OCI-LY1 (cell line): ENCODE measurements around the gene UBE2D3.

ENCODE experiments used
- H2AFZ ChIP-seq: fragments of 200-600 bp; sonication (generic), shearing (Covaris generic); 2 replicates; pipeline ENCODE4 v1.6.0; 2014; ENCODE audit warnings: antibody characterized with exemption, mild to moderate bottlenecking, low read length
- H3F3A ChIP-seq: fragments of 200-600 bp; sonication (generic), shearing (Covaris generic); 2 replicates; pipeline ENCODE4 v1.6.0; 2014; ENCODE audit warnings: mild to moderate bottlenecking, antibody characterized with exemption, low read length, moderate library complexity; ENCODE audit not compliant: insufficient read depth
- H3K27ac ChIP-seq: fragments of 200-600 bp; sonication (generic); 2 replicates; pipeline ENCODE4 v1.5.1; 2014; ENCODE audit warnings: low read length, mixed run types, mild to moderate bottlenecking, low read depth; ENCODE audit not compliant: poor library complexity, severe bottlenecking
- H3K27me3 ChIP-seq: fragments of 200-600 bp; sonication (generic); 2 replicates; pipeline ENCODE4 v1.6.0; 2014; ENCODE audit warnings: antibody characterized with exemption, mild to moderate bottlenecking, low read length, moderate library complexity; ENCODE audit not compliant: insufficient read depth
- H3K36me3 ChIP-seq: fragments of 200-600 bp; sonication (generic); 2 replicates; pipeline ENCODE4 v1.6.1; 2014; ENCODE audit warnings: mild to moderate bottlenecking, antibody characterized with exemption, low read length, moderate library complexity, mixed read lengths; ENCODE audit not compliant: insufficient read depth
- H3K4me1 ChIP-seq: fragments of 200-600 bp; sonication (generic); 2 replicates; pipeline ENCODE4 v1.5.1; 2014; ENCODE audit warnings: mild to moderate bottlenecking, low read length, moderate library complexity; ENCODE audit not compliant: insufficient read depth, severe bottlenecking
- H3K4me2 ChIP-seq: fragments of 200-600 bp; sonication (generic), shearing (Covaris generic); 2 replicates; pipeline ENCODE4 v1.6.1; 2014; ENCODE audit warnings: low read length
- H3K4me3 ChIP-seq: fragments of 200-600 bp; sonication (generic); 2 replicates; pipeline ENCODE4 v1.5.1; 2014; ENCODE audit warnings: low read length, low read depth, mild to moderate bottlenecking, mixed read lengths; ENCODE audit not compliant: poor library complexity, severe bottlenecking
- H3K79me2 ChIP-seq: fragments of 200-600 bp; shearing (Covaris generic); 2 replicates; pipeline ENCODE4 v1.6.1; 2016; ENCODE audit warnings: mixed run types, low read length, mixed read lengths; ENCODE audit not compliant: insufficient read depth
- H3K9ac ChIP-seq: fragments of 200-600 bp; sonication (generic), shearing (Covaris generic); 2 replicates; pipeline ENCODE4 v1.6.1; 2014; ENCODE audit warnings: mild to moderate bottlenecking, low read length, mixed read lengths
- H3K9me2 ChIP-seq: fragments of 200-600 bp; sonication (generic), shearing (Covaris generic); 2 replicates; pipeline ENCODE4 v1.6.1; 2014; ENCODE audit warnings: low read depth, mild to moderate bottlenecking, low read length, mixed read lengths
- H3K9me3 ChIP-seq: fragments of 200-600 bp; shearing (Covaris generic); 2 replicates; pipeline ENCODE4 v1.6.1; 2014; ENCODE audit warnings: low read length, mixed read lengths
- H4K20me1 ChIP-seq: fragments of 200-600 bp; sonication (generic), shearing (Covaris generic); 2 replicates; pipeline ENCODE4 v1.6.0; 2016; ENCODE audit warnings: mild to moderate bottlenecking, low read length; ENCODE audit not compliant: insufficient read depth
- EZH2 ChIP-seq: fragments of 200-600 bp; sonication (generic), shearing (Covaris generic); IDR thresholded peaks from 2 replicates; pipeline ENCODE4 v1.8.0; 2017; ENCODE audit warnings: borderline replicate concordance, mixed run types, mild to moderate bottlenecking, antibody characterized with exemption, low read length, moderate library complexity, mixed read lengths
- TF ChIP-seq, protein P1 (sequence below): fragments of 200-600 bp; sonication (generic), shearing (Covaris generic); IDR thresholded peaks from 2 replicates; pipeline ENCODE4 v1.5.1; 2017; ENCODE audit warnings: mild to moderate bottlenecking, antibody characterized with exemption, low read length, moderate library complexity, mixed read lengths

Gene UBE2D3

GRCh38 chr4:102815981-102816380 lies 11.4 kb downstream of the UBE2D3 start:
- Histone ChIP-seq H3K79me2 (peaks cover 100% of the 10 kb centered on the region), H2AFZ (no peak overlapping the region), H3K9me2 (no peaks in the 10 kb centered on the region), H3K9ac (no peak overlapping the region), H3K27ac (no peak overlapping the region), H3K9me3 (no peaks in the 10 kb centered on the region), H3K4me1 (peaks cover 62% of the 10 kb centered on the region), H3F3A (no peaks in the 10 kb centered on the region), H3K27me3 (no peaks in the 10 kb centered on the region), H3K36me3 (peaks cover 93% of the 10 kb centered on the region), H4K20me1 (peaks cover 18% of the 10 kb centered on the region), H3K4me2 (peak overlapping the region; percentile 28; the same call in 1 of the 2 replicates), H3K4me3 (no peak overlapping the region)
- TF ChIP-seq, protein P1, sequence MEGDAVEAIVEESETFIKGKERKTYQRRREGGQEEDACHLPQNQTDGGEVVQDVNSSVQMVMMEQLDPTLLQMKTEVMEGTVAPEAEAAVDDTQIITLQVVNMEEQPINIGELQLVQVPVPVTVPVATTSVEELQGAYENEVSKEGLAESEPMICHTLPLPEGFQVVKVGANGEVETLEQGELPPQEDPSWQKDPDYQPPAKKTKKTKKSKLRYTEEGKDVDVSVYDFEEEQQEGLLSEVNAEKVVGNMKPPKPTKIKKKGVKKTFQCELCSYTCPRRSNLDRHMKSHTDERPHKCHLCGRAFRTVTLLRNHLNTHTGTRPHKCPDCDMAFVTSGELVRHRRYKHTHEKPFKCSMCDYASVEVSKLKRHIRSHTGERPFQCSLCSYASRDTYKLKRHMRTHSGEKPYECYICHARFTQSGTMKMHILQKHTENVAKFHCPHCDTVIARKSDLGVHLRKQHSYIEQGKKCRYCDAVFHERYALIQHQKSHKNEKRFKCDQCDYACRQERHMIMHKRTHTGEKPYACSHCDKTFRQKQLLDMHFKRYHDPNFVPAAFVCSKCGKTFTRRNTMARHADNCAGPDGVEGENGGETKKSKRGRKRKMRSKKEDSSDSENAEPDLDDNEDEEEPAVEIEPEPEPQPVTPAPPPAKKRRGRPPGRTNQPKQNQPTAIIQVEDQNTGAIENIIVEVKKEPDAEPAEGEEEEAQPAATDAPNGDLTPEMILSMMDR = no peak
- TF ChIP-seq EZH2 = no peak

GRCh38 chr4:102809691-102810090 lies 17.7 kb downstream of the UBE2D3 start:
- TF ChIP-seq, protein P1 = no peak
- TF ChIP-seq EZH2 = no peak
- H3K9me3 ChIP-seq = no peaks in the 10 kb centered on the region
- H3K4me1 ChIP-seq = peaks cover 42% of the 10 kb centered on the region
- H3K9ac ChIP-seq = no peak overlapping the region
- no peak overlapping the region for H3K4me2 ChIP-seq
- no peak overlapping the region for H3K4me3 ChIP-seq
- no peaks in the 10 kb centered on the region for H3K27me3 ChIP-seq
- H3K36me3 ChIP-seq = peaks cover 92% of the 10 kb centered on the region
- no peak overlapping the region for H3K27ac ChIP-seq
- no peaks in the 10 kb centered on the region for H3K9me2 ChIP-seq
- H2AFZ ChIP-seq = no peak overlapping the region
- peaks cover 93% of the 10 kb centered on the region for H3K79me2 ChIP-seq
- no peaks in the 10 kb centered on the region for H3F3A ChIP-seq
- no peaks in the 10 kb centered on the region for H4K20me1 ChIP-seq

DNA sequence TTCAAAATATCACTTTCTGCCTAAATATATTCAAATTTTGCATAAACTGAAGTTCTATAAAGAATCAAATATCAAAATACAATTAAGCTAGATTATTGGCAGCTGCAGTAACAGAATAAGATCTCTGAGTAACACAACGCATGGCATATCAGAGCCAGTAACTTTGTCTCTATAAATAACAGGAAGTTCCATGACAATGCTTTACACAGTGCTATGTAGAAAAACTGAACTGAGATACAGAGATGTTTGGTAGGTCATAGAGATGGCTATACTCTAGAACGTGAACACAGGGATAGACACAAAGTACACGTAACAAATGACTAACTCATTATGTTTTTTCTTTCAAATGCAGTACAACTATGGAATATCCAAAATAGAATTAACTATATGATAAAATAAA lies 18.2 kb downstream of the UBE2D3 start:
- no peak overlapping the region for H3K27ac ChIP-seq
- H3K9me2 ChIP-seq = no peaks in the 10 kb centered on the region
- H3F3A ChIP-seq = no peaks in the 10 kb centered on the region
- no peaks in the 10 kb centered on the region for H3K9me3 ChIP-seq
- H4K20me1 ChIP-seq = no peaks in the 10 kb centered on the region
- no peak overlapping the region for H3K4me3 ChIP-seq
- no peak overlapping the region for H3K4me2 ChIP-seq
- H3K79me2 ChIP-seq = peaks cover 89% of the 10 kb centered on the region
- peaks cover 92% of the 10 kb centered on the region for H3K36me3 ChIP-seq
- no peak overlapping the region for H2AFZ ChIP-seq
- TF ChIP-seq, protein P1 = no peak
- no peak for TF ChIP-seq EZH2
- no peak overlapping the region for H3K9ac ChIP-seq
- H3K4me1 ChIP-seq = peaks cover 42% of the 10 kb centered on the region
- H3K27me3 ChIP-seq = no peaks in the 10 kb centered on the region
